Suprapubic skin (tissue), 3 donors: ENCODE measurements around the gene PHF20.
"Not testable (repeated sequence)": the region's sequence is repeated elsewhere in the genome, so short reads cannot be mapped to it uniquely, and the experiment has no call there.

Experiments
- POLR2A ChIP-seq, 2 donors: fragments of 450-650 bp; IDR thresholded peaks; one replicate each; pipeline ENCODE4 v1.6.1; 2017; ENCODE audit warnings: antibody characterized with exemption in 2 of 2, mild to moderate bottlenecking in 2 of 2, moderate library complexity in 2 of 2
- TF ChIP-seq, protein P1 (sequence below), 2 donors: fragments of 200-600 bp in 1 of 2; fragments of 450-650 bp in 1 of 2; sonication (generic) in 1 of 2; IDR thresholded peaks; one replicate each; pipeline ENCODE4 v1.5.1; 2016 to 2019; ENCODE audit warnings: antibody characterized with exemption in 2 of 2, mild to moderate bottlenecking in 1 of 2, moderate library complexity in 1 of 2

DNA sequence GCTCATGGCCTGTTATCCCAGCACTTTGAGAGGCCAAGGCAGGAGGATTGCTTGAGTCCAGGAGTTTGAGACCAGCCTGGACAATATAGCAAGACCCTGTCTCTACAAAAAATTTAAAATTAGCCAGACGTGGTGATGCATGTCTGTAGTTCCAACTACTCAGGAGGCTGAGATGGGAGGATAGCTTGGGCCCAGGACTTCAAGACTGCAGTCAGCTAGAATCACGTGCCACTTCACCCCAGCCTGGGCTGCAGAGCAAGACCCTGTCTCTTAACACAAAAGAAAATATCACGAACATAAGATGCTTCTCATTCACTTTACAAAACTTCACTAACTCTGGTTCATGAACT, 27.3 kb upstream of the PHF20 start:
- TF ChIP-seq POLR2A (IDR thresholded peaks at IDR 0.05): not testable (repeated sequence)
- TF ChIP-seq, protein P1, sequence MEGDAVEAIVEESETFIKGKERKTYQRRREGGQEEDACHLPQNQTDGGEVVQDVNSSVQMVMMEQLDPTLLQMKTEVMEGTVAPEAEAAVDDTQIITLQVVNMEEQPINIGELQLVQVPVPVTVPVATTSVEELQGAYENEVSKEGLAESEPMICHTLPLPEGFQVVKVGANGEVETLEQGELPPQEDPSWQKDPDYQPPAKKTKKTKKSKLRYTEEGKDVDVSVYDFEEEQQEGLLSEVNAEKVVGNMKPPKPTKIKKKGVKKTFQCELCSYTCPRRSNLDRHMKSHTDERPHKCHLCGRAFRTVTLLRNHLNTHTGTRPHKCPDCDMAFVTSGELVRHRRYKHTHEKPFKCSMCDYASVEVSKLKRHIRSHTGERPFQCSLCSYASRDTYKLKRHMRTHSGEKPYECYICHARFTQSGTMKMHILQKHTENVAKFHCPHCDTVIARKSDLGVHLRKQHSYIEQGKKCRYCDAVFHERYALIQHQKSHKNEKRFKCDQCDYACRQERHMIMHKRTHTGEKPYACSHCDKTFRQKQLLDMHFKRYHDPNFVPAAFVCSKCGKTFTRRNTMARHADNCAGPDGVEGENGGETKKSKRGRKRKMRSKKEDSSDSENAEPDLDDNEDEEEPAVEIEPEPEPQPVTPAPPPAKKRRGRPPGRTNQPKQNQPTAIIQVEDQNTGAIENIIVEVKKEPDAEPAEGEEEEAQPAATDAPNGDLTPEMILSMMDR (IDR thresholded peaks at IDR 0.05): not testable (repeated sequence)
